ENCODE results near the gene NCKAP5. TPM values are rescaled to one million over a fixed set of nuclear protein-coding genes. Genes with fewer than 3 reads are reported as not detected.

NCKAP5 gene
- total RNA-seq, 2 donors from 2014 or later, result 2.0 to 7.1 TPM

- Histone ChIP-seq H3K27ac (no peak overlapping the region), H3K36me3 (no peaks in the 10 kb centered on the region), H3K27me3 (replicated peaks; ENCODE audit: insufficient read depth) (no peaks in the 10 kb centered on the region), H3K4me1 (replicated peaks) (no peaks in the 10 kb centered on the region), H3K9me3 (no peaks in the 10 kb centered on the region), H3K4me3 (no peak overlapping the region)
- DNase-seq (ENCODE audit: low spot score), result no peak
- intact Hi-C loops (cut with DNase I), result no loop called here
- TF ChIP-seq POLR2A (IDR thresholded peaks at IDR 0.05), result no peak
- TF ChIP-seq CTCF (IDR thresholded peaks at IDR 0.05), result no peak
- no peak for TF ChIP-seq POLR2AphosphoS5 (IDR thresholded peaks at IDR 0.05)
- 64% methylated on average over 4 of the region's 4 CpGs for WGBS
These were observed 129.3 kb downstream of the NCKAP5 start for GRCh38 chr2:133438848-133439564.

GRCh38 chr2:133438026-133438425 lies 130.2 kb downstream of the NCKAP5 start:
- Histone ChIP-seq H3K27me3 (replicated peaks; ENCODE audit: insufficient read depth) (no peaks in the 10 kb centered on the region), H3K27ac (no peak overlapping the region), H3K4me1 (replicated peaks) (no peaks in the 10 kb centered on the region), H3K9me3 (no peaks in the 10 kb centered on the region), H3K36me3 (no peaks in the 10 kb centered on the region), H3K4me3 (no peak overlapping the region)
- TF ChIP-seq POLR2A (IDR thresholded peaks at IDR 0.05) (no peak), POLR2AphosphoS5 (IDR thresholded peaks at IDR 0.05) (no peak), CTCF (IDR thresholded peaks at IDR 0.05) (no peak)
- DNase-seq (ENCODE audit: low spot score), result no peak
- intact Hi-C loops (cut with DNase I), result no loop called here

- Histone ChIP-seq H3K4me1 (replicated peaks) (no peaks in the 10 kb centered on the region), H3K27ac (no peak overlapping the region), H3K36me3 (no peaks in the 10 kb centered on the region), H3K27me3 (replicated peaks; ENCODE audit: insufficient read depth) (no peaks in the 10 kb centered on the region), H3K9me3 (no peaks in the 10 kb centered on the region), H3K4me3 (no peak overlapping the region)
- 58% methylated on average over 3 of the region's 3 CpGs for WGBS
- intact Hi-C loops (cut with DNase I), result no loop called here
- DNase-seq (ENCODE audit: low spot score), result no peak
- no peak for TF ChIP-seq CTCF (IDR thresholded peaks at IDR 0.05)
These were observed 130.8 kb downstream of the NCKAP5 start for GRCh38 chr2:133437492-133437891.

- no peaks in the 10 kb centered on the region for H3K27me3 ChIP-seq (replicated peaks; ENCODE audit: insufficient read depth)
- H3K4me1 ChIP-seq (replicated peaks), result no peaks in the 10 kb centered on the region
- H3K27ac ChIP-seq, result no peak overlapping the region
- TF ChIP-seq POLR2A (IDR thresholded peaks at IDR 0.05) (no peak), CTCF (IDR thresholded peaks at IDR 0.05) (no peak), POLR2AphosphoS5 (IDR thresholded peaks at IDR 0.05) (no peak)
- WGBS, result 51% methylated on average over 5 of the region's 5 CpGs
- intact Hi-C loops (cut with DNase I), result no loop called here
- H3K4me3 ChIP-seq, result no peak overlapping the region
- H3K9me3 ChIP-seq, result no peaks in the 10 kb centered on the region
- no peak for DNase-seq (ENCODE audit: low spot score)
- H3K36me3 ChIP-seq, result no peaks in the 10 kb centered on the region
These were observed 133.1 kb downstream of the NCKAP5 start for GRCh38 chr2:133434959-133435668.

Measured in prostate gland (tissue), 2 donors.